BLaER1 (cell line): ENCODE results near the gene APBB1IP.
A peak's percentile ranks its signal among the peaks of the same experiment; 100 is the strongest.
"Not testable (repeated sequence)": the region's sequence is repeated elsewhere in the genome, so short reads cannot be mapped to it uniquely, and the experiment has no call there.

Experiments used
- H3K27ac ChIP-seq: shearing (Covaris generic); formaldehyde crosslinking; 2 replicates; pipeline ENCODE4 v1.8.1; 2022
- H3K27me3 ChIP-seq: shearing (Covaris generic); formaldehyde crosslinking; 2 replicates; pipeline ENCODE4 v1.8.1; 2022
- H3K36me3 ChIP-seq: shearing (Covaris generic); formaldehyde crosslinking; 2 replicates; pipeline ENCODE4 v1.8.1; 2022
- H3K4me1 ChIP-seq: shearing (Covaris generic); formaldehyde crosslinking; 2 replicates; pipeline ENCODE4 v1.8.1; 2022
- H3K4me2 ChIP-seq: shearing (Covaris generic); formaldehyde crosslinking; 2 replicates; pipeline ENCODE4 v1.8.1; 2022
- H3K4me3 ChIP-seq: shearing (Covaris generic); formaldehyde crosslinking; 2 replicates; pipeline ENCODE4 v1.8.1; 2022
- H3K9ac ChIP-seq: shearing (Covaris generic); formaldehyde crosslinking; 2 replicates; pipeline ENCODE4 v1.8.1; 2022
- H3K9me3 ChIP-seq: shearing (Covaris generic); formaldehyde crosslinking; 2 replicates; pipeline ENCODE4 v1.8.1; 2022
- H4K20me1 ChIP-seq: shearing (Covaris generic); formaldehyde crosslinking; 2 replicates; pipeline ENCODE4 v1.8.1; 2022
- Cebpa-rat ChIP-seq: shearing (Covaris generic); IDR thresholded peaks from 2 replicates; pipeline ENCODE4 v1.8.1; 2022

APBB1IP gene

DNA sequence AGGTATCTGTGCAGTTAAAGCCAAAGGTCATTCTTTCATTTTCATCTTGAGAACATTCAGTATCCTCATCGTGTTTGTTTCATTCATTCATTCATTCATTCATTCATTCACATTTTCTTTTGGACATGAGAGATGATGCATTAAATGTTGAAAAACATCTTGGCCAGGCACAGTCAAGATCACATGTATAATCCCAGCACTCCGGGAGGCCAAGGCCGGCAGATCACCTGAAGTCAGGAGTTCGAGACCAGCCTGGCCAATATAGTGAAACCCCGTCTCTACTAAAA is 34.3 kb downstream of the APBB1IP start:
- Histone ChIP-seq H3K4me2 (peak overlapping the region; percentile 66), H3K27me3 (no peaks in the 10 kb centered on the region), H3K9me3 (peaks cover 3% of the 10 kb centered on the region), H3K4me3 (no peak overlapping the region), H4K20me1 (peaks cover 100% of the 10 kb centered on the region), H3K4me1 (peaks cover 99% of the 10 kb centered on the region), H3K27ac (no peak overlapping the region), H3K36me3 (peaks cover 81% of the 10 kb centered on the region), H3K9ac (no peak overlapping the region)
- no peak for TF ChIP-seq Cebpa-rat

DNA sequence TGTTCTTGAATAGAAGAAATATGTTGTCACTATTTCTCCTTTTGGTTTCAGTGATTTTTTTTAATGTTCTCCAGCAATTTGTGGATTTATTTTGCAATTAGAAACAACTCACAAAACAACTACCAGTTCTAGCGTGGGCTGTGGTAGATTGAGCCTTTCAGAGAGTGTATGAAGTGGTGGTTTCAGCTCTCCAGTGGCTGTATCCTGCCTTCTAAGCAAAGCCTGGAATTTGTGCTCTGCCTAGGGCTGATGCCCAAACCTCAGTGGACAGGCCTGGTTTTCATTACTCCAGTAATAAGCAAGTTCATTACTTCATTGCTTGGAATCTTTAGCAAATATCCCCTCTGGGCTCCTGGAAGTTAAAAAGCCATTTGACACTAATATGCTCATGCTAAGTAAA is 35.9 kb downstream of the APBB1IP start:
- Histone ChIP-seq H3K4me2 (peak overlapping the region; percentile 66), H4K20me1 (peaks cover 100% of the 10 kb centered on the region), H3K9ac (peak overlapping the region; percentile 38; the same call in 1 of the 2 replicates), H3K27ac (peak overlapping the region; percentile 50), H3K4me1 (peaks cover 98% of the 10 kb centered on the region), H3K4me3 (no peak overlapping the region), H3K9me3 (no peaks in the 10 kb centered on the region; the same call in 1 of the 2 replicates), H3K36me3 (peaks cover 73% of the 10 kb centered on the region), H3K27me3 (no peaks in the 10 kb centered on the region)
- TF ChIP-seq Cebpa-rat = no peak

DNA sequence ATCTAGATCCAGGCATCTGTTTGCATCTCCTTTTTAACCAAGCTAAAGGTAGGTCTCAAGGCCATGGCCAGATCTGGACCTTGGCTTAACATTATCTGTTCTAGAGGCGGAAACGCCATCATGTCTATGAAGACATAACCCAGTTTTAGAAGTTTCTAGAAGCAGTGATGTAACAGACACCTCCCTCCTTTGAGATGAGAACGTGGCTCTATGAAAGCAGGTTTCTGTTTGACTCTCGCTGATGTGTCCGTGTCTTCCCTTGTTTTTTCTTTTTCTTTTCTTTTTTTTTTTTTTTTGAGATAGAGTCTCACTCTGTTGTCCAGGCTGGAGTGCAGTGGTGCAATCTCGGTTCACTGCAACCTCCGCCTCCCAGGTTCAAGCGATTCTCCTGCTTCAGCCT is 36.7 kb downstream of the APBB1IP start:
- H3K27ac ChIP-seq = peak overlapping the region; percentile 50; the same call in 1 of the 2 replicates
- H4K20me1 ChIP-seq = peaks cover 100% of the 10 kb centered on the region
- peaks cover 66% of the 10 kb centered on the region for H3K36me3 ChIP-seq
- H3K4me1 ChIP-seq = peaks cover 97% of the 10 kb centered on the region
- not testable (repeated sequence) for H3K27me3 ChIP-seq, H3K4me3 ChIP-seq, H3K9me3 ChIP-seq, H3K9ac ChIP-seq
- peak overlapping the region; percentile 66 for H3K4me2 ChIP-seq

DNA sequence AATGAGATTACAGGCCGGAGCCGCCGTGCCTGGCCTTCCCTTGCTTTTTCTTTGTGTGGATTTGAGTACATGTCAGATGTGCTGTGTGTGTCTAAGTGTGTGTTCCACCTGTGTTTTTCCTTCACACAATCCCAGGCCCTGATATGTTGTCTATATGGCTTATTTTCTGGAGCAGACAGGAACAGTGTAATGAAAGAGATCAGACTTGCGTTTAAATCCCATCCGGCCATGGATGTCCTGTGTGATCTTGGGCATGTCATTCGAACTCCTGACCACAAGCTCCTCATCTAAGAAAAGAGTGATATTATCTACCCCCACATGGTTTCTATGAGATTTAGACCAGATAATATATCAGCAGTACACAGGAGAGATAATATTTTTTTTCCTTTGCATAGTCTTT is 37.2 kb downstream of the APBB1IP start:
- no peak for TF ChIP-seq Cebpa-rat
- H3K4me1 ChIP-seq = peaks cover 97% of the 10 kb centered on the region
- H3K36me3 ChIP-seq = peaks cover 66% of the 10 kb centered on the region
- no peaks in the 10 kb centered on the region for H3K27me3 ChIP-seq
- no peak overlapping the region for H3K4me3 ChIP-seq
- peak overlapping the region; percentile 28; the same call in 1 of the 2 replicates for H3K27ac ChIP-seq
- peaks cover 100% of the 10 kb centered on the region for H4K20me1 ChIP-seq
- H3K9ac ChIP-seq = no peak overlapping the region
- H3K9me3 ChIP-seq = no peaks in the 10 kb centered on the region
- H3K4me2 ChIP-seq = peak overlapping the region; percentile 66

DNA sequence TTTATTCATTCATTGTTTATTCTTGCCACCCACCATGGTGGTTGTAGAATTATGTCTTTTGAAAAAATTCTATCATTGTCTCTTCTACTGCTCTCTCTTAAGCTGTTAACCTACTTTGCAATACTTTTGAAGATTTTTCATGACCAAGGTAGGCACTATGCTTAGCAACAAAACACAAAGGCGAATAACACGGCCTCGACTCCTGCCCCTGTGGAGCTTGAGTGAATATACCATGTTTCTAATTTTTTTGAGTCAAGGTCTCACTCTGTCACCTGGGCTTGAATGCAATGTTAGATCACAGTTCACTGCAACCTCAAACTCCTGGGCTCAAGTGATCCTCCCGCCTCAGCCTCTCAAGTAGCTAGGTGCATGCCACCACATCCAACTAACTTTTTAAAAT is 39.4 kb downstream of the APBB1IP start:
- H3K27me3 ChIP-seq = no peaks in the 10 kb centered on the region
- peak overlapping the region; percentile 68 for H3K27ac ChIP-seq
- no peak for TF ChIP-seq Cebpa-rat
- H3K9me3 ChIP-seq = no peaks in the 10 kb centered on the region
- H3K4me3 ChIP-seq = no peak overlapping the region
- peak overlapping the region; percentile 22; the same call in 1 of the 2 replicates for H3K9ac ChIP-seq
- peaks cover 97% of the 10 kb centered on the region for H3K4me1 ChIP-seq
- peaks cover 56% of the 10 kb centered on the region for H3K36me3 ChIP-seq
- peaks cover 100% of the 10 kb centered on the region for H4K20me1 ChIP-seq
- peak overlapping the region; percentile 72 for H3K4me2 ChIP-seq

DNA sequence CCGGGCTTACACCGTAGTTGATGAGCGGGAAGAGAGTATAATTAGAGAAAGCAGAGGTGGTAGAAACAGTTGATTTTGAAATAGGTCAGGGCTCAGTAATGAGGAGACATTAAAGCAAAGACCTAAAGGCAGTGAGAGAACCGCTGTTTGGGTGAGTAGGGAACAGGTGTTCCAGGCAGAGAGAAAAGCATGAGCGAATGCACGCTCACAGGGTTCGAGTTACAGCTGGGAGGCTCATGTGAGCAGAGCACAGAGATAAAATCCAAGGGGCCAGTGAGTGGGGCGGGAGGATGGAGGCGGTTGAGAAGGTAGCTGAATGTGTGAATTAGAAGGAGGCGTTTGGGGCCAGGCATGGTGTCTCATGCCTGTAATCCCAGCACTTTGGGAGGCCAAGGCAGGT is 39.9 kb downstream of the APBB1IP start:
- Histone ChIP-seq H3K9me3 (no peaks in the 10 kb centered on the region), H3K27me3 (no peaks in the 10 kb centered on the region), H3K9ac (peak overlapping the region; percentile 45; the same call in 1 of the 2 replicates), H4K20me1 (peaks cover 100% of the 10 kb centered on the region), H3K36me3 (peaks cover 53% of the 10 kb centered on the region), H3K4me3 (no peak overlapping the region), H3K4me2 (peak overlapping the region; percentile 72), H3K27ac (peak overlapping the region; percentile 68), H3K4me1 (peaks cover 98% of the 10 kb centered on the region)
- no peak for TF ChIP-seq Cebpa-rat

DNA sequence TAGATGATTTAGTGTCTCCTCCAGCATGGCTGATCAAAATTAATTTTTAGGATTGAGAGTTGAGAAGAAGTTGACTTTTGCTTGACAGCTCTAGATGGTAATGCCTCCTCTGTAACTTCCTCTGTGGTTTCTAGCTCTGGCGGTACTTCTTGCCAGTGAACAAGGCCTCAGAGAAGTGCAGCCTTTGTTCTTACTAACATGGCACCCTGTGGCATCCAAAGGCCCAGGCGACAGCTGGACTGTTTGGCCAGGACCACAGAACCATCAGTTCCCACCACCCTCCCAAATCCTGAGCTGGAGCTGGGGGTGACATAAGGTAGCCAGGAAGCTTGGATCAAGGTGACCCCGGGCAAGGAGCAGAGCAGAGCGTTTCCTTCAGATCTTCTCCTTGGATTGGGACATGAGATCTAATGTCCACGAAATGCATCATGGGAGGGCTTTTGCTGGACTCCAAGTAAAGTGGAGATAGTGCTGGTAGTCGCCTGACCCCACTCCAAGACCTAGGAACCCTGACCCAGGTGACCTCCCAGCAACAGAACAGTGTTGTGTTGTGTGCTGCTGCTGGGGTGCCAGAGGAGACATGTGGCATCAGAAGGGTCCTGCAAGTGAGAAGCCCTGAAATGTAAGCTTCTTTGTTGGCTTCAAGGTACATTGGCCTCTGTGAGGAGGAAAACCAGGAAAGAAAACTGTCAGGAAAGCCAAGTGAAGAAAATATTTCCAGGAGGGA is 41.8 kb downstream of the APBB1IP start:
- Histone ChIP-seq H3K9me3 (no peaks in the 10 kb centered on the region), H3K36me3 (peaks cover 51% of the 10 kb centered on the region), H3K4me2 (peak overlapping the region; percentile 86), H3K4me1 (peaks cover 95% of the 10 kb centered on the region), H3K27ac (peak overlapping the region; percentile 79), H3K4me3 (peak overlapping the region; percentile 41), H3K9ac (peak overlapping the region; percentile 65), H4K20me1 (peaks cover 100% of the 10 kb centered on the region), H3K27me3 (no peaks in the 10 kb centered on the region)
- no peak for TF ChIP-seq Cebpa-rat

DNA sequence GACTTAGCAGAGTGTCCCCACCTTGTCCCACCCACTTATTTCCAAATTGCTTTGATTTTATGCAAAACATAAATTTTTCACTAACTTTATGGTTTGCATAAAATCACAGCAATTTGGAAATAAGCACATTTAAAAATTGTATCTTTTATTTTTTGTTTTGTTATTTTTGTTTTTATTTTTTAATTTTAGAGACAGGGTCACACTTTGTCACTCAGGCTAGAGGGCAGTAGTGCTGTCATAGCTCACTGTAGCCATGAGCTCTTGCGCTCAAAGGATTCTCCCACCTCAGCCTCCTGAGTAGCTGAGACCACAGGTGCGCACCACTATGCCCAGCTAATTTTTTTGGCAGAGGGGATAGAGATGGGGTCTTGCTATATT is 43.2 kb downstream of the APBB1IP start:
- TF ChIP-seq Cebpa-rat = no peak
- Histone ChIP-seq H4K20me1 (peaks cover 100% of the 10 kb centered on the region), H3K4me3 (peak overlapping the region; percentile 41), H3K27me3 (no peaks in the 10 kb centered on the region), H3K9me3 (no peaks in the 10 kb centered on the region), H3K4me2 (peak overlapping the region; percentile 86), H3K9ac (no peak overlapping the region), H3K27ac (peak overlapping the region; percentile 56; the same call in 1 of the 2 replicates), H3K36me3 (peaks cover 51% of the 10 kb centered on the region), H3K4me1 (peaks cover 89% of the 10 kb centered on the region)

DNA sequence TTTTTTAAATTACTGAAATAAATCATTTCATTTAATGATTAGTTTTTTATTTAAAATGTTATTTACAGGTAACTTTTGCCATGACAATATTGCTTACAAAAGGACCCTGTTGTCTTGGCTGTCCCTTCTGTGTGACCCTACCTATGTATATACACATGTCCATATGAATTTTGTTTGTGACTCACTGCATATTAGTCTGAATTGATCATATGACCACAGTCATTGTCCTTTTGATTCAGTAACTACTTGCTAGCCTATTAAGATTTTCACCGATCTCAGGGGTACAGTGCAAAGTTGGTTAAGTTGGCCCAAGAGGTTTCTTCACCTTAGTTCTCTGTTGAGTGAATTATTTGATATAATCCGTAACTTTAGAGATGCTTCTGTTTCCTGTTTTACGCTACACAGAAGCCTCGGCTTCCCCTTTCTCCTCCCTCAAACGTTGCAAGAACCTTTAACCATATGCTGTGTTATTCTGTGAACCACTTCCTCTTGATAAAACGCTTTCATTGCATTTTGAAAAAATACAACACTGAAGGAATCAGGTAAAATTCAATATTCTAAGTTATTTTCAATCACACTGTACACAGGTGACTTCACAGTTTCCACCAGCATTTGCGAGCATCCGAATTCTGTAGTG is 43.9 kb downstream of the APBB1IP start:
- Histone ChIP-seq H3K36me3 (peaks cover 51% of the 10 kb centered on the region), H3K9ac (no peak overlapping the region), H3K4me3 (peak overlapping the region; percentile 41), H3K4me2 (peak overlapping the region; percentile 86), H4K20me1 (peaks cover 100% of the 10 kb centered on the region), H3K27ac (peak overlapping the region; percentile 56), H3K4me1 (peaks cover 89% of the 10 kb centered on the region), H3K27me3 (no peaks in the 10 kb centered on the region), H3K9me3 (no peaks in the 10 kb centered on the region)
- TF ChIP-seq Cebpa-rat = no peak

DNA sequence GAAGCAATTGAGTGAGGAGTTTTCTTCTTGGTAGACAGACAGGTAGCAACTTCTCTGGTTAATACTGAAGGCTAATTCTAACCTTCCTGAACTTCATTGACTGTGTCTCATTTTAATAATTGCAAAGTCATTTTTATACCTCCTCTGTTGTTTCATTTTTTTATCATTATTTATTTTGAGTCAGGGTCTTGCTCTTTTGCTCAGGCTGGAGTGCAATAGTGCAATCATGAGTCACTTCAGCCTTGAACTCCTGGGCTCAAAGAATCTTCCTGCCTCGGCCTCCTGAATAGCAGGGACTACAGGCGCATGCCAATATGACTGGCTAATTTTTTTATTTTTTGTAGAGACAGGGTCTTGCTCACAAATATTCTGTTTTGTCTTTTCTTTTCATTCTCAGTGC is 45.4 kb downstream of the APBB1IP start:
- H3K36me3 ChIP-seq = peaks cover 55% of the 10 kb centered on the region
- H3K9me3 ChIP-seq = no peaks in the 10 kb centered on the region
- no peak overlapping the region for H3K4me3 ChIP-seq
- H3K4me1 ChIP-seq = peaks cover 79% of the 10 kb centered on the region
- no peaks in the 10 kb centered on the region for H3K27me3 ChIP-seq
- H3K4me2 ChIP-seq = no peak overlapping the region
- TF ChIP-seq Cebpa-rat = no peak
- H4K20me1 ChIP-seq = peaks cover 100% of the 10 kb centered on the region
- 0 out of 2 replicates have a peak overlapping the region, but pooled peaks have one; percentile 56 for H3K27ac ChIP-seq
- H3K9ac ChIP-seq = no peak overlapping the region
